ENCODE data around the gene DMAC2L.

DNA sequence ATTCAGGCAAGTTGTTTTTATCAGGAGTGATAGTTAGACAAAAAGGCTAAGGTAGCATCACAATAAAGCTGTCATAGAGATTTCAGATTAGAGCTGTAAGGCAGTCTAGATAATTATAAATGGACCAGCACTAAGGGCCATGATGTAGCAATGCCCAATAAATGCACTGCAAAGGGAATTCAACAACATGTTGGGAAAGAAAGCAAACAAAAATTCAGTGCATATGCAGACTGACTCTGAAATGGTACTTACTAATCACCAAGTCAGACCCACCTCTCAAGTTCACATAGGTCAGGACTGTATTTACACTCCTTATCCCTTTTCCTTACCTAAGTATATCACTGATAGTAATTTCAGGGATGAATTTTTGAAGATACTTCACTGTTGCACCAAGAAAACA lies 47.1 kb upstream of the DMAC2L start:
- TF ChIP-seq POLR2A (IDR thresholded peaks at IDR 0.05) (no peak), POLR2AphosphoS5 (IDR thresholded peaks at IDR 0.05) (no peak), EP300 (IDR thresholded peaks at IDR 0.05; ENCODE audit: low read depth) (no peak)
- TF ChIP-seq, protein P1, sequence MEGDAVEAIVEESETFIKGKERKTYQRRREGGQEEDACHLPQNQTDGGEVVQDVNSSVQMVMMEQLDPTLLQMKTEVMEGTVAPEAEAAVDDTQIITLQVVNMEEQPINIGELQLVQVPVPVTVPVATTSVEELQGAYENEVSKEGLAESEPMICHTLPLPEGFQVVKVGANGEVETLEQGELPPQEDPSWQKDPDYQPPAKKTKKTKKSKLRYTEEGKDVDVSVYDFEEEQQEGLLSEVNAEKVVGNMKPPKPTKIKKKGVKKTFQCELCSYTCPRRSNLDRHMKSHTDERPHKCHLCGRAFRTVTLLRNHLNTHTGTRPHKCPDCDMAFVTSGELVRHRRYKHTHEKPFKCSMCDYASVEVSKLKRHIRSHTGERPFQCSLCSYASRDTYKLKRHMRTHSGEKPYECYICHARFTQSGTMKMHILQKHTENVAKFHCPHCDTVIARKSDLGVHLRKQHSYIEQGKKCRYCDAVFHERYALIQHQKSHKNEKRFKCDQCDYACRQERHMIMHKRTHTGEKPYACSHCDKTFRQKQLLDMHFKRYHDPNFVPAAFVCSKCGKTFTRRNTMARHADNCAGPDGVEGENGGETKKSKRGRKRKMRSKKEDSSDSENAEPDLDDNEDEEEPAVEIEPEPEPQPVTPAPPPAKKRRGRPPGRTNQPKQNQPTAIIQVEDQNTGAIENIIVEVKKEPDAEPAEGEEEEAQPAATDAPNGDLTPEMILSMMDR (IDR thresholded peaks at IDR 0.05), result no peak

Measured in transverse colon (tissue), 4 donors.